GM12801 (cell line): ENCODE results near the gene PTPN1.

Source experiments
- CTCF ChIP-seq: IDR thresholded peaks from one replicate; pipeline ENCODE4 v1.5.1; 2011; ENCODE audit warnings: control low read depth; ENCODE audit not compliant: insufficient read length; ENCODE audit errors: extremely low read depth

The PTPN1 gene

GRCh38 chr20:50554694-50555579 lies 44.8 kb downstream of the PTPN1 start:
- TF ChIP-seq CTCF = no peak

GRCh38 chr20:50555662-50556061 lies 45.5 kb downstream of the PTPN1 start:
- TF ChIP-seq CTCF = no peak

GRCh38 chr20:50557549-50558134 lies 47.5 kb downstream of the PTPN1 start:
- no peak for TF ChIP-seq CTCF

GRCh38 chr20:50558483-50558925 lies 48.3 kb downstream of the PTPN1 start:
- no peak for TF ChIP-seq CTCF

GRCh38 chr20:50559149-50559548 lies 49.0 kb downstream of the PTPN1 start:
- no peak for TF ChIP-seq CTCF

GRCh38 chr20:50559856-50560638 lies 49.9 kb downstream of the PTPN1 start:
- no peak for TF ChIP-seq CTCF

- TF ChIP-seq CTCF = no peak
Observed at GRCh38 chr20:50560867-50561266, 50.7 kb downstream of the PTPN1 start.
